ENCODE data around the gene LRPAP1.

Gene LRPAP1

GRCh38 chr4:3525532-3526430, 6.4 kb downstream of the LRPAP1 start:
- Histone ChIP-seq H2AFZ (ENCODE audit: low read length) (no peak overlapping the region), H3K9me3 (ENCODE audit: low read length) (no peaks in the 10 kb centered on the region), H3K9me2 (ENCODE audit: low read depth, low read length) (no peaks in the 10 kb centered on the region), H4K20me1 (ENCODE audit: insufficient read depth, low read length) (no peaks in the 10 kb centered on the region), H3F3A (ENCODE audit: insufficient read depth, low read length) (no peaks in the 10 kb centered on the region), H3K4me3 (ENCODE audit: low read depth, low read length, poor library complexity, severe bottlenecking) (no peak overlapping the region), H3K36me3 (ENCODE audit: insufficient read depth, low read length) (no peaks in the 10 kb centered on the region), H3K27ac (ENCODE audit: low read depth, low read length, poor library complexity, severe bottlenecking) (no peak overlapping the region), H3K4me1 (ENCODE audit: insufficient read depth, low read length, severe bottlenecking) (peaks cover 2% of the 10 kb centered on the region), H3K27me3 (ENCODE audit: insufficient read depth, low read length) (no peaks in the 10 kb centered on the region), H3K9ac (ENCODE audit: low read length) (no peak overlapping the region), H3K4me2 (ENCODE audit: low read length) (no peak overlapping the region), H3K79me2 (ENCODE audit: insufficient read depth, low read length) (no peaks in the 10 kb centered on the region)
- TF ChIP-seq EZH2 (IDR thresholded peaks at IDR 0.05; ENCODE audit: borderline replicate concordance, low read length): no peak
- no peak for TF ChIP-seq CTCF (IDR thresholded peaks at IDR 0.05; ENCODE audit: low read length)

- no peaks in the 10 kb centered on the region for H3K36me3 ChIP-seq (ENCODE audit: insufficient read depth, low read length)
- no peak overlapping the region for H3K4me2 ChIP-seq (ENCODE audit: low read length)
- H3K9me3 ChIP-seq (ENCODE audit: low read length): no peaks in the 10 kb centered on the region
- H3K9me2 ChIP-seq (ENCODE audit: low read depth, low read length): no peaks in the 10 kb centered on the region
- H3K9ac ChIP-seq (ENCODE audit: low read length): no peak overlapping the region
- H3K4me1 ChIP-seq (ENCODE audit: insufficient read depth, low read length, severe bottlenecking): no peaks in the 10 kb centered on the region
- no peaks in the 10 kb centered on the region for H3K27me3 ChIP-seq (ENCODE audit: insufficient read depth, low read length)
- H3F3A ChIP-seq (ENCODE audit: insufficient read depth, low read length): no peaks in the 10 kb centered on the region
- H4K20me1 ChIP-seq (ENCODE audit: insufficient read depth, low read length): no peaks in the 10 kb centered on the region
- no peak overlapping the region for H3K4me3 ChIP-seq (ENCODE audit: low read depth, low read length, poor library complexity, severe bottlenecking)
- no peak overlapping the region for H3K27ac ChIP-seq (ENCODE audit: low read depth, low read length, poor library complexity, severe bottlenecking)
- no peak overlapping the region for H2AFZ ChIP-seq (ENCODE audit: low read length)
- TF ChIP-seq CTCF (IDR thresholded peaks at IDR 0.05; ENCODE audit: low read length): no peak
- TF ChIP-seq EZH2 (IDR thresholded peaks at IDR 0.05; ENCODE audit: borderline replicate concordance, low read length): no peak
- no peaks in the 10 kb centered on the region for H3K79me2 ChIP-seq (ENCODE audit: insufficient read depth, low read length)
Observed at GRCh38 chr4:3524920-3525319, 7.3 kb downstream of the LRPAP1 start.

GRCh38 chr4:3524349-3524748, 7.9 kb downstream of the LRPAP1 start:
- Histone ChIP-seq H4K20me1 (ENCODE audit: insufficient read depth, low read length) (no peaks in the 10 kb centered on the region), H3K9me2 (ENCODE audit: low read depth, low read length) (no peaks in the 10 kb centered on the region), H3F3A (ENCODE audit: insufficient read depth, low read length) (no peaks in the 10 kb centered on the region), H3K79me2 (ENCODE audit: insufficient read depth, low read length) (no peaks in the 10 kb centered on the region), H3K4me3 (ENCODE audit: low read depth, low read length, poor library complexity, severe bottlenecking) (no peak overlapping the region), H3K36me3 (ENCODE audit: insufficient read depth, low read length) (no peaks in the 10 kb centered on the region), H3K4me2 (ENCODE audit: low read length) (no peak overlapping the region), H3K27me3 (ENCODE audit: insufficient read depth, low read length) (no peaks in the 10 kb centered on the region), H3K9ac (ENCODE audit: low read length) (no peak overlapping the region), H3K9me3 (ENCODE audit: low read length) (no peaks in the 10 kb centered on the region), H2AFZ (ENCODE audit: low read length) (no peak overlapping the region), H3K4me1 (ENCODE audit: insufficient read depth, low read length, severe bottlenecking) (no peaks in the 10 kb centered on the region), H3K27ac (ENCODE audit: low read depth, low read length, poor library complexity, severe bottlenecking) (no peak overlapping the region)
- TF ChIP-seq CTCF (IDR thresholded peaks at IDR 0.05; ENCODE audit: low read length) (no peak), EZH2 (IDR thresholded peaks at IDR 0.05; ENCODE audit: borderline replicate concordance, low read length) (no peak)

Measured in OCI-LY1 (cell line).